GM21723 (cell line): ENCODE results near the gene INAVA.

Source experiments
- ATAC-seq: cut with Tn5 transposase; IDR thresholded peaks from one replicate; pipeline ENCODE4 v1.9.1; 2021; ENCODE audit warnings: mild to moderate bottlenecking, moderate library complexity; ENCODE audit not compliant: unreplicated experiment

Gene INAVA, protein sequence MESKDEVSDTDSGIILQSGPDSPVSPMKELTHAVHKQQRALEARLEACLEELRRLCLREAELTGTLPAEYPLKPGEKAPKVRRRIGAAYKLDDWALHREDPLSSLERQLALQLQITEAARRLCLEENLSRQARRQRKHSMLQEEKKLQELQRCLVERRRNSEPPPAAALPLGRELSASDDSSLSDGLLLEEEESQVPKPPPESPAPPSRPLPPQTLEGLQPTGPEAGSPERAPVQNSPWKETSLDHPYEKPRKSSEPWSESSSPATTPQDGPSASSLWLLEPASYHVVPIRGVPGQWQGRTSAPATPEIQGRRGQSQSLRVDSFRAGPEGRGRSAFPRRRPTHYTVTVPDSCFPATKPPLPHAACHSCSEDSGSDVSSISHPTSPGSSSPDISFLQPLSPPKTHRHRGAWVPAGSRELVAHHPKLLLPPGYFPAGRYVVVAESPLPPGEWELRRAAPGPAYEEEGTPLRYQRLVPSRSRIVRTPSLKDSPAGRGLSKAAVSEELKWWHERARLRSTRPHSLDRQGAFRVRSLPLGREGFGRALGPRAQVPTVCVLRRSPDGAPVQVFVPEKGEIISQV

DNA sequence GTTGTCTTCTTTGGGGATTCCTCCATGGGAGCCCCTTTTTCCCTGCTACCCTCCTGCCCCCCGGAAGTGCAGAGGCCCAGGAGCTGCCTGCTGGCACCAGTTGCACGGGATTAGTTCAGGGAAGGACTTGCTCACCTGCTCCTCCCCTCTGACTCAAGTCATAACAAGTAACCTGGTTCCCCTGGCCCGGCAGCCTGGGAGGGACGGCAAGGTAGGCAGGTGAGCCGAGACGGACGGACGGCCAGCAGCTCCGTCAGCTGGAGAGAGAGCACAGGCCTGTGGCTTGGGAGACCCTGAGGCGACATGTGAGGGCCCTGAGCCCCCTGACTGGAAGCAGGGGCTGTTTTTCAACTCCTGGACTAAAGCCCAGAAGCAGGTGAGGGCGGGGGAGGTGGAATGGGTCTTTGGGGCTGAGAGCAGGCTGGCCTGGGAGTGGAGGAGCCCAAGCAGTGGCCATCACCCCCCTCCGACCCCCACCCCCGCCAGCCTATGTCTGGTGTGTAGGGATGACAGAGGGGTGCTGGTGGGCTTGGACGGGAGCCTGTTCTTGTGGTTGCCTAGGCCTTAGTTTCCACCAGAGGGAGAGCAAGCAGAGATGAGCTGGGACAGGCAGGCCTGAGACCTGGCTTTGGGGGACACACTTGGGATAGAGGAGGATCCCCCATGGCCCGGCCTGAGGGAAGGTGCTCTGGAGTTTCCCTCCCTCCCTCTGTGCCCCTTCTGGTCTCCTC, at the start of gene INAVA:
Gene INAVA (plus strand): TSS at position 189 of the 731 bp plus-strand sequence. CDS start 3,501 bp downstream, outside the sequence.
- ATAC-seq: no peak

GRCh38 chr1:200845360-200845759, 49.3 kb upstream of the INAVA start:
- no peak for ATAC-seq

DNA sequence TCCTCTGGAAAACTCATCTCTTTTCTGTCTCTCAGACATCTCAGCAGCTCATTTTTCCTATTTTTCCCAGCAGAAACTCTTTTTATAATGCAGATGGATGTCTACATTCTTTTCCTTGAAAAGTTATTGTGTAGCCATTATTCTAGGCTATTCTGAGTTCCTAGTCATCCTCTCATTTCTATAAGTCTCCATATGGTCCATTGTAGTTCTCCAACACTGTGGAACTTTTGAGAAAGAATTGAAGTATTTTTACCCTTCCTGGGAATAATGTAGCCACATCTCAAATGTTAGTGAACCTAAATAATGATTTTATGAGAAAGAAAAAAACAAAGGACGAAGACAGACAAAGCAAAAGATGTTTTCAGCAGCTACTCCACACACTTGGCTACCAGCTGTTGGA, 48.3 kb upstream of the INAVA start:
- no peak for ATAC-seq

GRCh38 chr1:200849430-200849829, 45.3 kb upstream of the INAVA start:
- no peak for ATAC-seq

DNA sequence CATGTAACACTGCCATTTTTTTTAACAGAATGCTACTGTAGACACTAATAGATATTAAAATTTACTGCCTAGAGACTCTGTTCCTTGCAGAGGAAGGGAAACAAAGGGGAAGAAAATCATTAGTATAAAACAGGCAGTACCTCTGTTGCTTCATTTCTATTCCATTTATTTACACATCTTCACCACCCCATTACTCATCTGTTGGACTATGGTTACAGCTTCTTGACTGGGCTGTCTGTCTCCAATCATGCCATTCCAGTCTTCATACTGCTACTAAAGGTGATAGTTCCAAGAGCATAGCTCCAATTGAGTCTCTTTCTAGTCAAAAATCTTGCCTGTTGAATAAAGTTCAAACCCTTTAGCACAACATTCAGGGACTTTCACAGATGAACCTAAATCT, 44.1 kb upstream of the INAVA start:
- no peak for ATAC-seq

- ATAC-seq: no peak
Measured at GRCh38 chr1:200856716-200857357, 37.9 kb upstream of the INAVA start.

DNA sequence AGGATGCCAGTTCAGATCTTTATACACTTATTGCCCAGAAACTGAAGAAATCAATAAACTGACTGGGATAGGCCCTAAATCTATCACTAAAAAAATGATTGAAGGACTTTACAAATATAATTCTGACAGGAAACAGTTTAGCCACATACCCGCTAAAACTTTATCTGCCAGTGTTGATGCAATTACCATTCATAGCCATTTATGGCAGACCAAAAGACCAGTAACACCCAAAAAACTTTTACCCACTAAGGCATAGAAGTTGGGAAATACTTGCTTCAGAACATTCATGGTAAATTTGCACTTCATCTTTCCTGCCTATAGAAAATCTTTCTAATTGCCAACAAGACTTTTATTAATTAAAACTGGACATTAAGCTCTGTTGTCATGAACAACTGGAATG, 36.9 kb upstream of the INAVA start:
- ATAC-seq: no peak

GRCh38 chr1:200861937-200862647, 32.6 kb upstream of the INAVA start:
- ATAC-seq: no peak

DNA sequence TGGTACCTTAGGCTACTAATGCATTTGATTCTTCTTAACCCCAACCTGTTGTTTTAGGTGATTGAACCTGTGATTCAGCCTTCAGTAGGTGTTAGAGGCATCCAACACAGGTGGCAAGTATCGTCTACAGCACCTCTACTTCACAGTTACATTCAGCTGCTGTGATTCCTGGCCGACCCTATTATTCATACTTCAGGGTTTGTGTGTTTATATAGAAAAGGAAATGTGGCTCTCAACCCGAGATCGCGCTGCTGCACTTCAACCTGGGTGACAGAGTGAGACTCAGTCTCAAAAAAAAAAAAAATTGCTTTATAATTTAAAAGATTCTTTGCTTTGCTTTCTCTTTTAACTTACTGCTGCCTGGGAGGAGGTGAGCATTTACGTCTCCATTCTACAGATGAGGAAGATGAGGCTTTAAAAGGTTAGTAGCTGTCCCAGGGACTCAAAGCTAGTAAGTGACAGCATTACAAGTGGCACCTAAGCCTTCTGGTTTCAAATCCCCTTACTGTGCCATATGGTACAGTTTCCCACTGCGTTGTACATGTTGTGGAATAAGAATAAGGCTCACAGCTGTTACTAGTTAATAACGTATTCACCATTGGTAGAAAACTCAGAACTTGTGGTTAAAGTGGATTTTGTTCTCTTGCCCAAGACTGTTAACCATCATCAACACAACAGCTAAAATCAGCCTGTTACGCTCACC, 31.8 kb upstream of the INAVA start:
- ATAC-seq: no peak

DNA sequence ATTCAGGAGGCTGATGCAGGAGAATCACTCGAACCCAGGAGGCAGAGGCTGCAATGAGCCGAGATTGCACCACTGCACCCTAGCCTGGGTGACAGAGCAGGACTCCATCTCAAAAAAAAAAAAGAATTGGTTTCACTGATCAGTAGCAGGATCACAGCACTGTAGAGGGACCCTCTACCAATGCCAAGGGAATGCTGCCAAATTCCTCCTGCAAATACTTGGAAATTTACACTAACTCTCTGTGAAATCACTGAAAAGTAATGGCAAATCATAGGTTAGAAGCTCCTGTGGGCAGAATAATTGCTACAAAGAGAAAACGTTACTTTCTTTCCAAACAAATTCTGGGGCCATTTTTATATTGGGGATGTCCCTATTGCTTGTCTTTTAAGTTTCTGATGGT, 28.6 kb upstream of the INAVA start:
- no peak for ATAC-seq

DNA sequence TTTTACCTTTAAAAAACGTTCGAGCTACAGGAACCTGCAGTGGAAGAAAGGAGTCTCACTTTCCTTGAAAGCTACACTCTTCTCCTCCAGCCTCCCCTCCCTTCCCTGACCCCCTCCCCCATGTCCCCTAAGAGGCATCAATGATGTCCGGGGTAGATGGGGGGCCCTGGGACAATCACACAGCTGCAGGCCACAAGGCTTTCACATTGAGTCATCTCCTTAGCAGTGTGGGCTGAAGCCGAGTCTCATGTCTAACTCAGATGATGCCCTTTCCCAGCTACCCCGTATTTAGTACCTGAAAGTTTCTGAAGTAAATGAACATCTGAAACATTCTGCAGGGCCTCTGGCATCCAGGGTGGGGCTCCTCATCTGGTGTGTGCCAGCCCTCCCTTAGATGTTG, 28.2 kb upstream of the INAVA start:
- peak; percentile 89 for ATAC-seq

GRCh38 chr1:200867018-200867811, 27.5 kb upstream of the INAVA start:
- ATAC-seq: no peak

GRCh38 chr1:200869376-200869752, 25.3 kb upstream of the INAVA start:
- ATAC-seq: no peak

GRCh38 chr1:200869753-200870391, 24.8 kb upstream of the INAVA start:
- ATAC-seq: peak; percentile 53

DNA sequence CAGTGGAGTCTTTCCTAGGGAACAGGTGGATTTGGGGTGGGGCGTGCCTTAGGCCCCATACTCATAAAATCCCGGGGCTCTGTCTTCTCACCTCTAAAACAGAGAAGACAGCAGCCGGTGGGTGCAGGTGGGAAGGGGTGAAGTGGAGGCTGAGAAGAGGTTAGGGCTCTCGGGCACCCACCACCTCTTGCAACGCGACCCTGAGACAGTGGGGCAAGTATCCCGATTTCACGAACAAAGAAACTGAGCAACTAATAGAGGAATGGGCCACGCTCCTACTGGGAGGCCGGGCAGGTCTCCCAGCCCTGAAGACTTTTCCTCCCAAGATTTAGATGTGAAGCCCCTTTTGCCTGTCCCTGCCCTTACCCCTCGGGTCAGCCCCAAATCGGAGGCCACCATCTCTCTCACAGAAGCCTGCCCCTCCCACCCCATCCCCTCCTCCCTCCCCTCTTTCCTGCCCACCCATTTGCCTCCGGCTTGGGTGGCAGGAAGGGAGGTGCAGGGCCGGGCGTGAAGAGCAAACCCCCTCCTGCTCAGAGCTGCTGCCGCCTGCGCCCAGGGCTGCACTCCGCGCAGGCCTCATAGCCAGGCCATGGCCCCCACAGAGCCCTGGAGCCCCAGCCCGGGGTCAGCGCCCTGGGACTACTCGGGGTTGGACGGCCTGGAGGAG, 22.1 kb upstream of the INAVA start, which contains the start of gene GPR25:
Gene GPR25 (plus strand): TSS at position 536 of the 670 bp plus-strand sequence. CDS start 57 bp downstream, at position 593.
- ATAC-seq: no peak

DNA sequence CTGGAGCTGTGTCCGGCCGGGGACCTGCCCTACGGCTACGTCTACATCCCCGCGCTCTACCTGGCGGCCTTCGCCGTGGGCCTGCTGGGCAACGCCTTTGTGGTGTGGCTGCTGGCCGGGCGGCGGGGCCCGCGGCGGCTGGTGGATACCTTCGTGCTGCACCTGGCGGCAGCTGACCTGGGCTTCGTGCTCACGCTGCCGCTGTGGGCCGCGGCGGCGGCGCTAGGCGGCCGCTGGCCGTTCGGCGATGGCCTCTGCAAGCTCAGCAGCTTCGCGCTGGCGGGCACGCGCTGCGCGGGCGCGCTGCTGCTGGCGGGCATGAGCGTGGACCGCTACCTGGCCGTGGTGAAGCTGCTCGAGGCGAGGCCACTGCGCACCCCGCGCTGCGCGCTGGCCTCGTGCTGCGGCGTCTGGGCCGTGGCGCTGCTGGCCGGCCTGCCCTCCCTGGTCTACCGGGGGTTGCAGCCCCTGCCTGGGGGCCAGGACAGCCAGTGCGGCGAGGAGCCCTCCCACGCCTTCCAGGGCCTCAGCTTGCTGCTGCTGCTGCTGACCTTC, 21.5 kb upstream of the INAVA start:
- no peak for ATAC-seq

- no peak for ATAC-seq
Measured at GRCh38 chr1:200873671-200874397, 20.9 kb upstream of the INAVA start.
